ENCODE measurements around the gene ATG3.
"Not testable (repeated sequence)": the region's sequence is repeated elsewhere in the genome, so short reads cannot be mapped to it uniquely, and the experiment has no call there.

The ATG3 gene

GRCh38 chr3:112503304-112503972 is 58.3 kb downstream of the ATG3 start:
- in situ Hi-C loops (cut with MboI; ENCODE audit: low sequenced_read_pairs): loop anchor here (25.0 kb wide), 1 partner anchor 191 kb away; no protein-coding TSS in a partner anchor

DNA sequence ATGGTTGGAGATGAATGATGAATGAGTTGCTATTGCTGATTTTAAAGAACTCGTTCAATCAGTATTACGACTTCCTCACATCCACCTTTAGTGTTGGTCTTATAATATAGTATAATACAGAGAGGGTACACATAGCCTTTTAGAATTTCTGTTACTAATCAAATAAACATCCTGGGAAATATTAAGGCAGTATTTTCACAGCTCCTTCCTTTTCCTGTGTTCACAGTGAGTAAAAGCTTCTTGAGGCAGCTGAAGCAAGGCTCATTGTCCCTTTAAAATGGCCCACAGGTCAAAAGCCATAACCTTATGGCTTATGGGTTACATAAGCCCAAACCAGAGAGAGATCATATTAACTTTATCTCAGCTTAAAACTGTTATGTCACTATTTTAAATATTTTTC is 61.1 kb downstream of the ATG3 start:
- in situ Hi-C loops (cut with MboI; ENCODE audit: low sequenced_read_pairs): loop anchor here (25.0 kb wide), 1 partner anchor 188 kb away; no protein-coding TSS in a partner anchor

DNA sequence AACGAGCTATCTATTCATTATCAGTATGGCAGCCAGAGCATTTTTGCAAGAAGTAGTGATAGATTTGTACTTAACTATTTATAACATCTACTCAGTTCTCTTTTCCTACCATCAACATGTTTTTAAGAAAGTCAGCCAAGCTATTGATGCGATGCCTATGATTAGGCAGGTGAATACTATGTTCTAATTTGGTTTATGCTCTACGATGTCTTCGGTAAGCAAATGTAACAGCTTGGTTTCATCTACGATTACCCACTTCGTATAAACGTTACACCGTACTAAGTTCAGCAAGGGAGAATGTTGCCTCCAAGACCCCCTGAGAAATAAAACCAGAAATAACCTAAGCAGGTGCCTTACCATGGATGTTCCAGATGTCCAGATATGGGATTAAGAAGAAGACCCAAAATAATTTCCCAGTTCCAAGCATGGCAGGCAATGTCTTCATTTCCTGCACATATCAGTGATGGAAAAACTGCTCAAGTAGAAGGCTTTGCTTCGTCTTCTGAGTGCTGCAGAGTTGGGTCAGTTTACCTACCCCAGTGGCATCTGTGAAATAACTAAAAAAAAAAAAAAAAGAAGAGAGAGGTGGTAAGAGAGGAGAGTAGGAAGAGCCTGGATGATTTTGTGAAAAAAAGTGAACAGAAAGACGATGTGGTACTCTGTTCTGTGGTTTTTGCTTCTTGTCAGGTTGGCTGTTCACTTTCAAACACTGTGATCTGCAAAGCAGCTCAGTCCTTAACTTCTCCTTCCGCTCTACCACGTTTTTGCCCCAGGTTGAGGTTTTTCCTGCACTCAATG is 62.6 kb downstream of the ATG3 start, which contains the start of gene BTLA:
Gene BTLA, minus strand, starts transcription at position 559 of the 798 bp plus-strand sequence. Its CDS starts 114 bp downstream, at position 445.
- in situ Hi-C loops (cut with MboI; ENCODE audit: low sequenced_read_pairs): no loop called here

DNA sequence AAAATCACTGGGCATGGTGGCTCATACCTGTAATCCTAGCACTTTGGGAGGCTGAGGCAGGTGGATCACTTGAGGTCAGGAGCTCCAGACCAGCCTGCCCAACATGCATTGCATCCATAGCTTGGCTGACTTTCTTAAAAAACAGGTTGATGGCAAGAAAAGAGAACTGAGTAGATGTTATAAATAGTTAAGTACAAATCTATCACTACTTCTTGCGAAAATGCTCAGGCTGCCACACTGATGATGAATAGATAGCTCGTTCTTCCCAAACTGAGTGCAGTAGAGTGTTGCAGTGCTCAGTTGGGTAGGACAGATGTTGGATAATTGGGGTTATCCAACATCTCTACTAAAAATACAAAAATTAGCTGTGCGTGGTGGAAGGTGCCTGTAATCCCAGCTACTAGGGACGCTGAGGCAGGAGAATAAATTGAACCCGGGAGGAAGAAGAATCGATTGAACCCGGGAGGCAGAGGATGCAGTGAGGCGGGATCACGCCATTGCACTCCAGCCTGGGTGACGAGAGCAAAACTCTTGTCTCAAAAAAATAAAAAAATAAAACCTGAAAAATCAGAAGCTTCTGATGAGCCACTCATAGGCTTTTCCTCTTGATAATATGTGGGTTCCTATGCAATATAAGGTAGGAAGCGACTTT is 63.7 kb downstream of the ATG3 start:
- in situ Hi-C loops (cut with MboI; ENCODE audit: low sequenced_read_pairs): no loop called here

DNA sequence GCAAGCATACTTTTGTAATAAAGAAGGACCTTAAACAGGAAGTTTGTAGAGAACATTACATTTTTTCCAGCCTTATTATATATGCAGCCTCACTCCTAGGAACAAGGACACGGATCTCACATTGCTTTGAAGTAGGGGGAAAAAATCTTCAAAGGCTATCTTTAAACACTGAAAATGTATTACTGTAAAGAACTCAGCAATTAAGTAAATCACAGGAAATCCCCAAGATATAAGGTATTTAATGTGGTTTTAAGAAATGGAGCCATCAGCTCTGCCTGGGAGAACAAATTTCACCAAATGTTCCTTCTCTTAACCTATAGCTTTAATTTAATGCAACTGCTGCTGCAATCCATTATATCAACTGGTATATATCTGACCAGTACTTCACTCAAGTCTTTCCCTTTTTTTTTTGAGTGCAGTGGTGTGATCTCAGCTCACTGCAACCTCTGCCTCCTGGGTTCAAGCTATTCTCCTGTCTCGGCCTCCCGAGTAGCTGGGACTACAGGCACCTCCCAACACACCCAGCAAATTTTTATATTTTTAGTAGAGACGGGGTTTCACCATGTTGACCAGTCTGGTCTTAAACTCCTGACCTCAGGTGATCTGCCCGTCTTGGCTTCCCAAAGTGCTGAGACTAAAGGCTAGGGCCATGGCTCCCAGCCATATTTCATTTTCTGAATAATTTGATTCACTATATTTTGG is 65.2 kb downstream of the ATG3 start:
- in situ Hi-C loops (cut with MboI; ENCODE audit: low sequenced_read_pairs): no loop called here

DNA sequence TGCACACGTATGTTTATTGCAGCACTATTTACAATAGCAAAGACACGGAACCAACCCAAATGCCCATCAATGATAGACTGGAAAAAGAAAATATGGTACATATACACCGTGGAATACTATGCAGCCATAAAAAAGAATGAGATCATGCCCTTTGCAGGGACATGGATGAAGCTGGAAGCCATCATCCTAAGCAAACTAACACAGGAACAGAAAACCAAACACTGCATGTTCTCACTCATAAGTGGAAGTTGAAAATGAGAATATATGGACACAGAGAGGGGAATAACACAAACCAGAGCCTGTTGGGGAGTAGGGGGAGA is 67.4 kb downstream of the ATG3 start:
- in situ Hi-C loops (cut with MboI; ENCODE audit: low sequenced_read_pairs): not testable (repeated sequence)

DNA sequence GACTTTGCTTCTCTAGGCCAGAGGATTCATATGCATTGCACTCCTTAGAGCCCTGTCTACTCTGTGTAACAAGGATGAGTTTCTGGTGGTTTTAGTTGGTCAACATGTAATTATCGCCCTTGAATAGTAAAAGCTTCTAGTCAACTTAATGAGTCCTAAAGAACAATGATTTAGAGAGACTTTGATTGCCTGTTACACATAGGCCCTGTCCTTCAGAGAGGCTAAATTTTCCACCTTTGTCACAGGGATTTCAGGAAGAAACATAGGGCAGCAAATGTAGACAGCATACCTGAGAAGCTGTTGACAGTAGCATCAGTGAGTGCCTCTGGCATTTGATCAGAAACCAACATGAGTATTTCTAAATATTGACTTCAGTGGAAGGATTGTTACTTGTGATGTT is 69.6 kb downstream of the ATG3 start:
- in situ Hi-C loops (cut with MboI; ENCODE audit: low sequenced_read_pairs): no loop called here

DNA sequence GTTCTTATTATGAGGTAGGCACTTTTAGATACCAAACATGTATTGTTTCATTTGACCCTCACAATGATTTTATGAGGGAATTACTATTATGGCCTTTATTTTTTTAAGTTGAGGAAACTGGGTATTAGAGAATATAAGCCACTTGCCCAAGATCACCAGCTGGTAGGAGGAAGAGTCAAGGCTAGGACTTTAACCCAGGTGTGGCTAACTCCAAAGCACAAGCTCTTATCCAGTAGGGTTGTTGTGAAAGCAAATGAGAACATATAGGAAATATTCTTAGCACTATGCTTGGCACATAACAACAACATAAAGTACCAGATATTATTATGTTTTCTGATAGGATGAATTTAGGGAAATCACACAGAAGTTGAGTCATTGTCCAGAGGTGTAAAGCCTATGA is 70.4 kb downstream of the ATG3 start:
- in situ Hi-C loops (cut with MboI; ENCODE audit: low sequenced_read_pairs): no loop called here

GRCh38 chr3:112489674-112490479 is 71.9 kb downstream of the ATG3 start:
- in situ Hi-C loops (cut with MboI; ENCODE audit: low sequenced_read_pairs): no loop called here

GRCh38 chr3:112486811-112487505 is 74.8 kb downstream of the ATG3 start:
- in situ Hi-C loops (cut with MboI; ENCODE audit: low sequenced_read_pairs): no loop called here

DNA sequence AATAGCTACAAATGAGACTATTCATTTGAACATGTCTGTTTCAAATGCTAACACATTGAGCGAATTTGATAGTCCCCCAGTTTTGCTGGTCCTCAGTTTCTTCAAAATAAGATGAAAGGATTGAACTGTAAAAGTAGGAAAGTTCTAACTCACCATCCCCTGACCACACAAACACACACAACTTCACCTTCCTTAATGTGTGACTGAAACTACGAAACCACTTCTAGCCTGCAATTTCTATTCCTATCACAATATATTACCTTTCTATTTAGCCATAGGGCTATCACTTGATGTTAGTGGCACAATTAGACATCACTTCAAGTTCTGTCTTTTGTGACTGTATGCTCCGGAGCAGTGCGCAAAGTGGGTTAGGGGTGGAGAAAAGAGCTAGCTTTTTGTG is 77.4 kb downstream of the ATG3 start:
- in situ Hi-C loops (cut with MboI; ENCODE audit: low sequenced_read_pairs): no loop called here

DNA sequence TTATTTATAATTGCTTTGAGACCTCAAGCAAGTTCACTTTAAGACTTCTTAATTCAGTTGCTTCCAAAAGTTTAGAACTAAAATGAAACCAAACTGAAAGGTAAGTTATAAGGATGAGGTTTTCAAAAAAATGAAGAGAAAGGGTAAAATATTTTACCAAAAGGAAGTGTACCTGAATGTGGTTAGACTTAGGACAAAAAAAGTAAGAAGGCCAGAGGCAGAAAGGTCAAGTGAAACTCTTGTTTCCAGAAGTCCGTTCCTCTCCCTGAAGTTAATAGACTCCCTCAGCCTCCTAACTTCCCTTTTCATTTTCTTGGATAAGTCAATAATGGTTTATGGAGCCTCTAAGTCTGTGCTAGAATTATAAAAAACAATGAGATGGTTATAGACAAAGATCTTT is 79.1 kb downstream of the ATG3 start:
- in situ Hi-C loops (cut with MboI; ENCODE audit: low sequenced_read_pairs): no loop called here
